Stimulated activated CD4-positive, alpha-beta T cell treated with anti-CD3 and anti-CD28 coated beads, TNF-alpha, amount 100 ng/mL, for 1 hour (primary cell): ENCODE results near the gene EPHX1.

Experiments
- DNase-seq, 3 donors: peaks; one replicate each; pipeline ENCODE4 v3.0.0-alpha.2; 2020; ENCODE audit warnings: low read depth in 3 of 3, low spot score in 1 of 3

The EPHX1 gene

DNA sequence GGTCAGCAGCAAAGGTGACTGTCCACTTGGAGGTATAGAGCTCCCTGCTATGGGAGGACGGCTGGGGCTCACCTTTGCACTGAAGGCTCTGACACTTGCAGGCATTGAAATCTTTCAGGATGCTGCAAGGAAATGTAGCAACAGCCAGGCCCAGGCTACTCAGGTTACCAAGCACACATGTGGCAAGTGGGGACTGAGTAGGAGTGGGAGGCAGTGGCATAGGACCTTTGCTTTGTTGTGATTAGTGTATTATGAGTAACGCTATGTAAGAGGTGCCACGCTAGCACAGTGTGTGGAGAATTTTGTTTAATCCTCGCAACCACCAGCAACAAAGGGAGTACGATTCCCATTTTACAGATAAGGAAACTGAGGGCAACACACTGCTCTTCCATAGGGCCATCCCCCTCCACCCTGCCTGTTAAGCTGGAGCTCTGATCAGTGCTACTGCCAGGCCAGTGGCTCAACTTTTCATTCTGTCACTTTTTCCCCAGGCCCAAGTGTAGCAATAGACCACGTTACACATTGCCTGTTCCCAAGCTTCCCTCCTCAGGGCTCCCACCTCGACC, 51.0 kb downstream of the EPHX1 start:
- no peak for DNase-seq

DNA sequence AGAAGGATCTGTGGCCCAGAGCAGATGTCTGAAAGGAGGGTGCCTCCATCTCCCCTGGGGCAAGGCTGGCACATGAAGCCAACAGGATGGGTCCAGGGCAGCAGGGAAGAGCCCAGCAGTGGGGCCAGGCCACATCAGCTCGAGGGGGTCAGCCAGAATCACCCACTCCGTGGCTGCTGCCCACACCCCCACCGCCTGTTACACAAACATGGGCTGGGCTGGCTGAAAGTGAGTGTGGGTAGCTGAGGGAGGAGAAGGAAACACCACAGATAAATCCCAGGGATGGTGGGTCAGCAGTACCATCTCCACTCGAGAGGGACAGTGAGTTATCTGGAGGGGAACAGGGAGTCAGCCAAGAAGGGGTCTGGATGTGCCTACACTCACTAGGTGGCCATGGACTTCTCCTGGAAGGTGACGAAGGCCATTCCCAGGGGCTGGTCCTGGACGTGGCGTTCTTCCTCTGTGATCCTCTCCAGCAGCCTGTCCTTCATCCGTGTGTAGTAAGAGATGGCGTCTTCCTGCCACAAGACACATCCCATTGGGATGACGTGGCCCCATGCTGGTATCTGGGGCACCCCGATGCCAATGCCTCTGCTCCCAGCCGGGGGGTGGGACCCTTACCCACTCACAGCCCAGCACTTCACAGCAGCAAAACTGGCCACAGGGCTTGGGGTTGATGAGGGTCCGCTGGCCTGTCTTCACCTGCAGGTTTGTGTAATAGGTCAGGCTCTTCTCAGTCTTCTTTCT, 52.1 kb downstream of the EPHX1 start:
- DNase-seq, result no peak

DNA sequence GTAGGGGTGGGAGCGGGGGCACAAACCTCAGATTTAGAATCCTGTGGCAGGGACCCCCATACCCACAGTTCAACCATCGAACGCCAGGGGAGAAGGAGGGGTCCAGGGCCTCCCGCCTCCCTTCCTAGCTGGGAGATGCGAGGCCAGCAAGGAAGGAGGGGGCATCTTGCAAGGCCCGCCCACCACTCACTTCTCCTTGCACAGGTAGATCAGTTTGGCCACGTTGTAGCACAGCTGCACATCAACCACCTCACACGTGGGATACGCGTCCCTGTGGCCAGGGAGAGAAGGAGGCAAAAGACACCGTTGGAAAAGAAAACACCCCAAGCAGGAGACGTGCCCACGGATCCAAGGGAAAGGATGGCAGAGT, 52.6 kb downstream of the EPHX1 start:
- DNase-seq, result no peak

DNA sequence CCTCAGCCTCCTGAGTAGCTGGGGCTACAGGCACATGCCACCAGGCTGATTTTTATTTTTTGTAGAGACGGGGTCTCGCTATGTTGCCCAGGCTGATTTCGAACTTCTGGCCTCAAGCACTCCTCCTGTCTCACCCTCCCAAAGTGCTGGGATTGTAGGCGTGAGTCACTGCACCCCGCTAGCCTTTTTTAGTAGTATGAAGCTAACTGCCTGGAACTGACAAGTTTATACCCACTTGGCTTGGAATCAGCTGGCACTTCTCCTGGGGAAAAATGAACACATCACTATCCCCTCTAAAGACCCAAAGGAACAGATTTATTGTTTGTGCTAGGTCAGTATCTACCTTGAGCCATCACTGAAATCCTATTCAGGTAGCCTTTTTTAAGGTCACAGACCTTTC, 53.2 kb downstream of the EPHX1 start:
- no peak for DNase-seq

DNA sequence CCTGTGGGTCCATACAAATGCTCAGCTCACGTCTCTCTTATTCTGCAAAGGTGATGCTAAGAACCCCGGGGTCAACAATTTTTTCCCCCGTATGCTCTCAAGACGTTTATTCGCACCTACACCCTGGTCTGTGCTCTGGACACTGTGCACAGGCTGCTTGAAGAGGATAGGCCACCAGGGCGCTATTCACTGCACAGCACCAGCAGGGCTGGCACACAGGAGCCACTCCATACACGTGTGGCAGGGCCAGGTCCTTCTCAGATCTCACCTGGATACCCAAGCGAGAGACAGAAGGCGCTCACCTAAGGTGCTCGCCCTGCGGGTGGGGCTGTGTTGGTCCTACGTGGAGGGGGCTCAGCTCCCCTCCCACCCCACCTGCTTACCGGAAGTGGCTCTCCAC, 55.6 kb downstream of the EPHX1 start:
- no peak for DNase-seq

DNA sequence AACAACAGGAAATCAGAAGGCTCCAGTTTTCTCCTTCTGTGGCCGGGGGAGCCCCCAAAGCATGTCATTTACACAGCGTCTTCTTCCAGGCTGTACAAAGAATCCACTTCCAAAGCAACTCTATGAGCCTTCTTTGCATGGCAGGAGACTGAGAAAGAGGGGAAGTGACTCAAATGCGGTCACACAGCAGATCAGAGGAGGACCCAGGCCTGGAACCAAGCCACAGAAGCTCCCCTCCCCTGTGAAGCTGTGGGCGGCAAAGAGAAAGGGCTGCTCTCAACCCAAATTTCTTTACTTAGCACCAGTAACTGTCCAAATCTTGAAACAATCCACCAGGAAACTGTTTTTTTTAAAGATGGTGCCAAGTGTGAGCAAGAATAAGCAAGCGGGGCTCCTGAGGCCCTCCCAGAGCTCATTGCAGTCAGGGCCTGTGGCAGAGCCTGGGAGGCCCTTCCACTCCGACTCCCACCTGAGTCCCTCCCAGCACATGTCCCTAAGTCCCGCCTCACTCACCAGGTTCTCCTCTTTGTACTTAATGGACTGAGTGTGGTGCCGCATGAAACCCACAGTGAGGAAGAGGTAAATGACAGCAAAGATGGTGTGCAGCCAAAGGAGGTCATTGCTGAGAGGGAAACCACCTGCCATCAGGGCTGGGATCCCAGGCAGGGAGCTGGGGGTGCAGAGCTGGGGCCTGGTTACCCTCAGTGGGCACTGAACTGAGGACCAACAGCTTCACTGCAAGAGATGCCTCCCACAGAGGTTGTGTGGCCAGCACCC, 56.3 kb downstream of the EPHX1 start:
- peak; percentile 21 to 54 (median 50) for DNase-seq

DNA sequence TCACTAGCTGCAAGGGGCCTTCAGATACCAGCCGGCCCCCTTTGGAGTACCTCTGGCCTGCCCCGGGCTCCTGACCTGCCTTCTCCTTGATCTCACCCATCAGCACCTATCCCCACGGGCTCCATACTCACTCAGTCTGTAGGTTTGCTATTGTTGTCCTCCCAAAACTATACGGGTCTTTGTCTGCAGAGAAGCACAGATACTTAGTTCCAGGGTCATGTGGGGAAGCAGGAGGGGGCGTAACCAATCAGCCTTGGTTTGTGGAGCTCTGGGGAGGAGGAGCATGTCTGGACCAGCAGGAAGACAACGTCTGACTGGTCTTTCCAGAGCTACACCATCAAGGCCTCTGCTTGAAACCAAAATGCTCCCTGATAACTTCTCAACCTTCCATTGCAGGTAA, 57.1 kb downstream of the EPHX1 start:
- DNase-seq, result no peak

DNA sequence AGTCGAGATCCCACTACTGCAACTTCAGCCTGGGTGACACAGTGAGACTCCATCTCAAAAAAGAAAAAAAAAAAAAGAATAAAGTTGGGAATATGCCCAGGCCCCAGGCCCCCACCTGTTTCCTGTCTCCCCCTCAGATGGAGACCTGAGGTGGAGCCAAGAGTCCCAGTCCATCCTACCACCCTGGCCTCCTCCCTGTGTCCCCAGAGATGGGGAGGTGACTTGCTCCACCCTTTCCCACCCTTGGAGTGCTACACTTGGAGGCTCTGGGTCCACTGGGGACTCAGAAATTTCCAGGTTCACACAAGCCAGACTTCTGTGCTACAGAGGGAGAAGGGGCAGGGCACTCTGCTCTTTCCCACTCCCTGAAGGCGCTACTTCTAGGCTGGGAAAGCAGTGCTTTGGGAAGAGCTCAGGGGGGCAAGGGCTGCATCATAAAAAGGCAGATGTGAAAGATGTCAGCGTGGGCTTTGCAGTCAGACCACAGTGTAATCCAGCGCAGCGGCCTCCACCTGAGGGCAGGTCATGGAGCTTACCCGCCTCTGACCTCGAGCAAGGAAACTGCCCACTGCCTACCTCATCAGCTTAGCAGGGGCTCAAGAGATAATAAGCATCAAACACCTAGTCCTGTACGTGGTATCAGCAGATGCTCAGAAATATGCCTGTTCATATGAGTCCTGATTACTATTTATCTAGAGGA, 58.9 kb downstream of the EPHX1 start:
- DNase-seq, result no peak

DNA sequence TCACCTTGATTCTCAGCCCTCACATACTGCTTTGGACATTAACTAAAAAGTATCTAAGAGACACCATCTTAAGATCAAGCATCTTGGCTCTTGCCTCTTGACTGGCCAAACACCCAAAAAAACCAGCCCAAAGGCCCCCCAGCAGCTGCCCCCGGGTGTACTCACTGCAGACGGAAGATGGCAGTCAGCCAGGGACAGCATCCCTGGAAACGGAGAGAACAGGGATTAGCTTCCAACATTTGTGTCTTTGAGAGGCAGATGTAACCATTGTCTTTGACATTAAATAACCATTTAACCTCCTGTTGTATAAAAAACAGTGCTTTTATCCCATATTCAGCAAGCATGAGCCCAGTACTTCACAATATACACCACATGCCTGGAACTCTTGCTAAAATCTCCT, 61.0 kb downstream of the EPHX1 start:
- DNase-seq, result no peak

DNA sequence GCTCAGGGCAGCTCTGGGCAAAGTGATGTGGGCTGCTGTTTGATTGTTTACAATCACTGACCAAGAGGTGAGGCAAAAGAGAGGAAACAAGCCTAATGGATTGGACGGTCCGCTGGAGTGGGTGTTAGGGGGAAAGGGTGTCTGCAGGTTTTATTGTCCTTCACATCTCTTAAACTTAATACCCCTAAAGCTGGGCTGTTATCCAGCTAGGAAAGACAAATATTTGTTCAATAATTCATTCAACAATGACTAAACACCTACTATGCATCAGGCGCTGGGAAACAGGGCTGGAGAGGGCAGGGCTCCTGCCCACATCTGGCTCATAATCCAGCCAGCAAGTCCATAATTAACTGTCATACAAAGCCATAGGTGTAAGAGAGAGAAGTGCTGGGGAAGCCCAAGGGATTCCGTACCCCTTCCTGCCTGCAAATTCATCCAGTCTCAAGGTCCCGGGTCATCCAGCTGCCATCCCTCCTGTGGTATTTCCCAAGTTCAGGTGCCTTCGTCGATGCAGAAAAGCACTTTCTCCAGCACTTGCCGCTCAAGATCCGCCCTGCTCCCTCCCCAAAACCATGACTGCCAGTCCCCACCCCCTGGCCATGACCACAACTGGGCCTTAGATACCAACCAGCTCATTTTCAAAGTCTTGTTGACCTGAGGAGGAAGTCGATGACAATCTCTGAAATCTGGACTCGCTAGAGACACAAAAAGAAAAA, 61.6 kb downstream of the EPHX1 start:
- DNase-seq, result no peak

DNA sequence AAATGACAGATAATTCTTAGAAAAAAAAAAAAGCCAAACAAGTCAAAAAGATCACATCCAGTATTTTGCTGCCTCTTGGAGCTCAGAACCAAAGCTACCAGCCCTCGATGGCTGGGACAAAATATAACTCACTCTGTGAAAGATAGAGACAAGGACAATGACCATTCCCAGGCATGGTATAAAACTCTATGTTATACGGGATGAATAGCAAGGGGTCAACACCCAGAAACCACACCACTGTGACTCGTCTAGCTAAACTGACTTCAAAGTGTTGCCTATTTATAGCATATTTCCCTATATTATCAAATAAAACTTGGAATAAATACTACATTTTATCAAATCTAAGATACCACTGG, 62.1 kb downstream of the EPHX1 start:
- no peak for DNase-seq

DNA sequence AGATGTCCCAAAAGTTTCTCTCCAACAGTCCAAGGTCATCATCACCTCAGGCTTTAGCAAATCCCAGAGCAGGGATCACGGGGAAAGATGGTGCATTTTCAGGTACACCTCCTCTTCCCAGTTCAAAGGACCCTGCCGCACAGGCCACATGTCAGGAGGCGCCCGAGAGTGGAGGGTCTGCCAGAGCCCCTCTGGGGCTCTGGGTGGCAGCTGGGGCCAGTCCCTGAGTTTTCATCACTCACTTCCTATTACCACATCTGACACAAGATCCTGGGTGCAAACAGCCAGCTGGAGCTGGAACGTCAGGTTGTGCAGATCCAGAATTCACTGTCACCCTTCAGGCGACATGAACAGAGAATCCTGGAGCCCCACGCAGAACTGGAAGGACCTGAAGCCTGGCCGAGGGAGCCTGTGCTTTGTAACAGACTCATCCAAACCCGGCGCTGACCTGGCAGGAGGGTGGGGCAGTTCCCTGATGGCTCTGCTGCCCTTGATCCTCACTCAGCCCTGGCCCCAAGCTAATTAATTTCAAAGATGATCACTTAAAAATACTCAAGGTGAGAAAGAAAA, 63.4 kb downstream of the EPHX1 start:
- DNase-seq, result no peak

DNA sequence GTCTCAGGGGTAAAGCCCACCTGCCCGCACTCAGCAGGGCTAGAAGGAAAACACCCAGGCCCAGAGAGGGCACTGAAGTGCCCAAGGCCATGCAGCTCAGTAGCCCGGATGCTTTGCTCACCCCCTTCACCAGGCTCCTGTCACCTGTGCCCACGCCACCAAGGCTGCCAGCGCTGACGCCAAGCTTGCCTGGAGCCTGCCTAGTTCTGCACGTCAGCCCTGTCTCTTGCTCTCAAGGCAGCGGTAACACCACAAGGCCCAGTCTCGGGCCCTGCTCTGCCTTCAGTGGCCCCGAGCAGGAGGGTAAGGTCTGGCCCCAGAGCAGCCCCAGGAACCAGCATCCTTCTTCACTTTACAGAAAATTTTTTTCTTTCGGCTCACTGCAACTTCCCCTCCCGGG, 64.5 kb downstream of the EPHX1 start:
- DNase-seq, result no peak

DNA sequence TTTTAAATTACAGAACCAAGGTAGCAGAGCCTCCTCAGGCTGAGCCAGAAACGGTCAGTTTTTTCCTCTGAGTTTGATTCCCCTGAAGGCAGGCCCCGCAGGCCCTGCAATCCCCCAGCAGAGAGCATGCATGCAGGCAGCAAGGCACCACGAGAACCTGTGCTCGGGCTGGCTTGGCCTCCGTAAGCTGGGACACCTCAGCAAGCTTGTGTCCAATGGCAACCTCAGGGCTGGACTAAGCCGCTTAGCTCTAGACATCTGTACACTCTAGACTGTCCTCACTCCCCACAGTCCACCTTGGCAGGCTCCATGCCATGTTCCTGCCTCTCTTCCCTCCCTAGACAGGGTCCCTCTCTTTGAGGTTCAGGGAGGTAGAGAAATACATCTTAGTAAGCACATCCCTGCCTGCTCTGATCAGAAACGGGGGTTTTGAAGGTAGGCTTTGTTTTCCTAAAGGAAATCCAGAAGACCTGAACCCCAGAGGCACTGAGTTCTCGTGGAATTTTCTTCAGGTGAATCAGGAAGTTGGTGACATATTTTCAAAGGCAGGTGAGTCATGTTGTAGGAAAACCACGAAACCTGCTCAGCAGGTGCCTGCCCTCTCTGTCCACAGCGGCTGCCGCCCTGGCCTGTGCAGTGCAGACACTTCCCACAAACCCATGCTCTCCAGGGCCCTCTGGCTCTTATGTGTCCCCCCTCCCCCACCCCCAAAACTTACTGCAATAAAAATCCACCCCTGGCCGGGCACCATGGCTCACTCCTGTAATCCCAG, 65.3 kb downstream of the EPHX1 start:
- DNase-seq, result no peak

DNA sequence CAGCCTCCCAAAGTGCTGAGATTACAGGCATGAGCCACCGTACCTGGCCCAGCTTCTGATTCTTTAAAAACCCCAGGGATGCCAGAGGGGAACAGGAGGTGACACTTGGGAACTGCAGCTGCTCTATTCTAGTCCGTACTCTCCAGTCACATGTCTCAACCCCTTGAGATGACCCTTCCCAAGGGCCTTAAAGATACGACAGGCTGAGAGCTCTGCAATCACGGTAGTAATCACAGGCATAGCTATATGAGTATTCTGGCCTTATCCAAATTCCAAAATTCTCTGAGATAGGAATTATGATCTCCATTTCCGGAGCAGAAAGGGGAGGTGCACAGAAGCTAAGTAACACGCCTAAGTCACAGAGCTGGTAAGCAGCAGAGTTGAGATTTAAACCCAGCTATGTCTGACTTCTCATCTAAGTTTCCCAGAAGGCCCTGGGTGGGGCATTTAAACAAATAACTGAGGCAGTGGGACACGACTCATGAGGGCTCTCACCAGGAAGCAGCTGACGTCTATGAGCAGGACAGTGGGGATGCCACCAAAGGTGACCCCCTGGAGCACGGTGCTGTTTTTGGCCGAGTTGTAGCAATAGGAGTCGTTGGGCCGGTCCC, 67.1 kb downstream of the EPHX1 start:
- DNase-seq, result no peak

DNA sequence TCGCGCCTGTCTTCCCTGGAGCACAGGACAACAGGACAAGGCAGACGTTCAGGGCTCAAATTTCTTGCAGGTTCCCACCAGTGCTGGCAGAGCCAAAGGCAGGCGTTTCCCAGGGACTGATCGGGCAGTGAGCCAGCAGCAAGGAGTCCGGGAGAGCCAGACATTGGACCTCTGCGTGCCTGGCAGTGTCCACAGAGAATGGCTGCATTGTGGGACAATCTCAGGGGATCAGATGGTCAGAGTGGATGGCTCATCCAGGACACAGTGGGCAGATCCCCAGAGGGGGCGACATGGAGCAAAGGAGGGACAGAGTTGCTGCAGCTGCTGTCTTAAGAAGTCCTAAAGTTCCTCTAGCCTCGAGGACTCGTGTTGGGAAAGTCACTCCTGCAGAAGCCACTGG, 67.7 kb downstream of the EPHX1 start:
- DNase-seq, result no peak

DNA sequence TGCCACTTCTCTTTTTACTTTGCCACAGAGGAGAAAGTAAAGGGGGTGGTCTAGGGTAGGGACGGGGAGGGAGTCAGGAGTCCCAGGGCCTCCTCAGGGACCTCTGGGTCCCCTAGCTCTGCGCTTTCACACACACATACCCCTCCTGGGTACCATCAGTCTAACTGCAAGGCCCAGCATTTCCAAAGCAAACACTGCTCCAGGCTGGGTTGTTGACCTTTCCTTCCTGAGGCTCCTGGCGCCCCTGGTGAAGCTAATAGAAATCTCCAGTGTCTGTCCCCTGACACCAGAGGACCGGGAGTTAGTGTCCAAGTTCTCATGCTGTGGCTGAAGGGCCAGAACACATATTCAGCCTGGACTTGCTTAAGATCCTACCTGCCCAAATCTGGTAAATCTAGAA, 68.4 kb downstream of the EPHX1 start:
- DNase-seq, result no peak

DNA sequence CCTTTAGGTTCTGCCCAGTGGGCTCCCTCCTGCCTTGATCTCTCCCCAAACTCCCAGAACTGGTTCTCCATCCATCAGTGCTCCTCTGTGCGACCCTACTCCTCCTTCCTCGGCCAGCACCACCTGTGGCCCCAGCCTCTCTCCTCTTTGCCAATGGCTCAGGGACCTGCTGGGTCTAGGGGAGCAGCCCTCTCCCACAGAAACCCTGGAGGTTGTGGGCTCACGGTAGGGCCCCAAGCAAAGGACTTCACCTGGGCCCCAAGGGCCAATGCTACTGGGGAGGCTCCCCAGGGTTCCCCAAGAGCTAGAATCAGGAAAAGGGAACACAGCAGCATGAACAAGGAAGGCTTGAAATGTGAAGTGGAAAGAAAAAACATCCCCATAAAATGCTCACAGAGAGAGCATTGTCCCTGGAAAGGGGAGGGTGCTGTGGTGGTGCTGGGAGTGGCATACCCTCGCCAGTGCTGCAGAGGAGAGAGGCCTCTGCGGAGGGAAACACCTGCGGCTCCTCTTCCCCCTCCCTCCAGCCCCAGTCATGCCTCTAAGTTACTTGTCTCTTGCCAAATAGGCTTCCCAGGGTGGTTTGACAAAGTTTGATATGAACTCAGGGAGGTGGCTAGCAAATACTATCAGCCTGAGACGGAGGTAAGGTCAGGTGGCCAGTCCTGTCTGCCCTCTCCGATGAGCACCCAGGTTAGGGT, 69.7 kb downstream of the EPHX1 start:
- DNase-seq, result peak in 1 of 3 donors; percentile 20

DNA sequence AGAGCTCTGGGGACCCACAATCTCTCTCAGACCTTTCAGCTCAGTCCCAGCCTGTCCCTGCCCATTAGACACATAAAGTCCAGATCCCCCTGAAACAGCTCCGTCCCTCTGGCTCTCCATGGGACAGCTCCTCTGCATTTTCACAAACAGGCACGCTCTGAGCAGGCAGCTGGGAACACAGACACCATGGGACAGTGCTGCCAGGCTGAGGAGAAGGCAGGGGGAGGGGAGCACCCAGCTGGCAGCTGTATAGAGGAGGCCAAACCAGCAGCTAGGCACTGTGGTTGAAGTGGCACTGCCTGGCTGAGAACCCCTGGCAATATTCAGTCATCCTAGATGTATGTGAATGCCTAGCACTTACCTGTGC, 70.3 kb downstream of the EPHX1 start:
- no peak for DNase-seq
